Hypothalamus (tissue), 51 donors: ENCODE results near the gene EXOC6.
A peak's percentile ranks its signal among the peaks of the same experiment; 100 is the strongest.

Source experiments
- DNase-seq, 51 donors: peaks; one replicate each; lab custom pipeline; 2025; lab: John Stamatoyannopoulos, UW

Gene EXOC6

GRCh38 chr10:92848441-92849233 lies at the start of gene EXOC6:
Gene EXOC6, plus strand, starts transcription at chr10:92848520. Its CDS starts 14 bp downstream, at chr10:92848534.
- peak; percentile 14 to 88 (median 70) for DNase-seq

- DNase-seq: no peak
Observed at GRCh38 chr10:92799568-92799967, 48.8 kb upstream of the EXOC6 start.

- no peak for DNase-seq
Observed at GRCh38 chr10:92800134-92800733, 48.1 kb upstream of the EXOC6 start.

- no peak for DNase-seq
Observed at GRCh38 chr10:92801978-92802872, 46.1 kb upstream of the EXOC6 start.

GRCh38 chr10:92809840-92810239 lies 38.5 kb upstream of the EXOC6 start:
- no peak for DNase-seq

- no peak for DNase-seq
Observed at GRCh38 chr10:92810934-92811532, 37.3 kb upstream of the EXOC6 start.

- no peak for DNase-seq
Observed at GRCh38 chr10:92811986-92812385, 36.3 kb upstream of the EXOC6 start.

GRCh38 chr10:92813979-92814378 lies 34.3 kb upstream of the EXOC6 start:
- no peak for DNase-seq

GRCh38 chr10:92814790-92815189 lies 33.5 kb upstream of the EXOC6 start:
- DNase-seq: no peak

GRCh38 chr10:92816091-92816531 lies 32.2 kb upstream of the EXOC6 start:
- DNase-seq: no peak

- no peak for DNase-seq
Observed at GRCh38 chr10:92822060-92822634, 26.2 kb upstream of the EXOC6 start.

GRCh38 chr10:92822964-92823363 lies 25.4 kb upstream of the EXOC6 start:
- no peak for DNase-seq

GRCh38 chr10:92826061-92826460 lies 22.3 kb upstream of the EXOC6 start:
- no peak for DNase-seq

- no peak for DNase-seq
Observed at GRCh38 chr10:92826504-92826903, 21.8 kb upstream of the EXOC6 start.

GRCh38 chr10:92829042-92829785 lies 19.1 kb upstream of the EXOC6 start:
- no peak for DNase-seq

- DNase-seq: no peak
Observed at GRCh38 chr10:92829786-92830377, 18.4 kb upstream of the EXOC6 start.

GRCh38 chr10:92830478-92831389 lies 17.6 kb upstream of the EXOC6 start:
- no peak for DNase-seq

GRCh38 chr10:92832121-92832520 lies 16.2 kb upstream of the EXOC6 start:
- no peak for DNase-seq
